Activated CD4-positive, alpha-beta T cell treated with anti-CD3 and anti-CD28 coated beads, Interleukin-2, amount 10 ng/mL, durations not matched to agents 7 days and 5 days (primary cell): ENCODE results near the gene CEACAM3. TPM values are rescaled to one million over a fixed set of nuclear protein-coding genes. Genes with fewer than 3 reads are reported as not detected.

ENCODE experiments used
- CTCF ChIA-PET: fragments of 350-600 bp; sonication (Branson Sonifier 250); formaldehyde crosslinking; loops from one replicate; lab custom pipeline; 2021; ENCODE audit warnings: antibody characterized with exemption; lab: Charles Lee
- POLR2A ChIA-PET: fragments of 350-600 bp; sonication (Branson Sonifier 250); formaldehyde crosslinking; loops from one replicate; lab custom pipeline; 2021; ENCODE audit warnings: antibody characterized with exemption; lab: Charles Lee
- DNase-seq: peaks from one replicate; pipeline ENCODE4 v3.0.0-alpha.2; 2020
- H3K27ac Mint-ChIP-seq: one replicate; pipeline ENCODE4 v1.8.0; 2021; ENCODE audit warnings: mild to moderate bottlenecking, moderate library complexity, mixed read lengths
- H3K27me3 Mint-ChIP-seq: one replicate; pipeline ENCODE4 v1.8.0; 2021; ENCODE audit warnings: mixed read lengths
- H3K36me3 Mint-ChIP-seq: one replicate; pipeline ENCODE4 v1.8.0; 2021; ENCODE audit warnings: low read depth, mixed read lengths
- H3K4me1 Mint-ChIP-seq: one replicate; pipeline ENCODE4 v1.8.0; 2021; ENCODE audit warnings: mixed read lengths
- H3K4me3 Mint-ChIP-seq: one replicate; pipeline ENCODE4 v1.8.0; 2021; ENCODE audit warnings: mild to moderate bottlenecking, moderate library complexity, mixed read lengths
- H3K9me3 Mint-ChIP-seq: one replicate; pipeline ENCODE4 v1.8.0; 2021; ENCODE audit warnings: mixed read lengths
- total RNA-seq, 2 experiments: library from RNA; stranded (reverse); gene quantifications; one replicate each; pipeline ENCODE4 v1.2.3, GENCODE V29; 2021

The CEACAM3 gene
- total RNA-seq, 2 experiments from 2014 or later: not detected

- peaks cover 30% of the 10 kb centered on the region for H3K27me3 Mint-ChIP-seq
- CTCF ChIA-PET: interaction anchor here (1.4 kb wide), 1 partner anchor 9 kb away, joined by 3 read pairs; no protein-coding TSS in a partner anchor
- H3K36me3 Mint-ChIP-seq: no peaks in the 10 kb centered on the region
- H3K27ac Mint-ChIP-seq: no peak overlapping the region
- no peaks in the 10 kb centered on the region for H3K9me3 Mint-ChIP-seq
- no peak for DNase-seq
- POLR2A ChIA-PET: no interaction called here
- no peaks in the 10 kb centered on the region for H3K4me1 Mint-ChIP-seq
- H3K4me3 Mint-ChIP-seq: no peak overlapping the region
These were observed 54.0 kb downstream of the CEACAM3 start for GRCh38 chr19:41850381-41850780.

GRCh38 chr19:41851456-41851855 is 55.1 kb downstream of the CEACAM3 start:
- CTCF ChIA-PET: interaction anchor here (1.0 to 1.4 kb wide), 2 partner anchors 15 to 59 kb away, joined by 3 to 4 read pairs; no protein-coding TSS in a partner anchor
- POLR2A ChIA-PET: no interaction called here
- peaks cover 33% of the 10 kb centered on the region for H3K27me3 Mint-ChIP-seq
- H3K4me1 Mint-ChIP-seq: no peaks in the 10 kb centered on the region
- no peak overlapping the region for H3K27ac Mint-ChIP-seq
- DNase-seq: no peak
- H3K4me3 Mint-ChIP-seq: no peak overlapping the region
- no peaks in the 10 kb centered on the region for H3K9me3 Mint-ChIP-seq
- no peaks in the 10 kb centered on the region for H3K36me3 Mint-ChIP-seq

GRCh38 chr19:41853344-41853743 is 57.0 kb downstream of the CEACAM3 start:
- no peak overlapping the region for H3K27ac Mint-ChIP-seq
- peaks cover 33% of the 10 kb centered on the region for H3K27me3 Mint-ChIP-seq
- H3K4me1 Mint-ChIP-seq: no peaks in the 10 kb centered on the region
- POLR2A ChIA-PET: no interaction called here
- no peaks in the 10 kb centered on the region for H3K9me3 Mint-ChIP-seq
- no peak for DNase-seq
- H3K36me3 Mint-ChIP-seq: no peaks in the 10 kb centered on the region
- CTCF ChIA-PET: interaction anchor here (0.7 to 1.5 kb wide), 2 partner anchors 97 to 597 kb away, joined by 3 to 4 read pairs; no protein-coding TSS in a partner anchor
- H3K4me3 Mint-ChIP-seq: no peak overlapping the region

- peaks cover 33% of the 10 kb centered on the region for H3K27me3 Mint-ChIP-seq
- no peak overlapping the region for H3K27ac Mint-ChIP-seq
- no peaks in the 10 kb centered on the region for H3K9me3 Mint-ChIP-seq
- POLR2A ChIA-PET: no interaction called here
- no peak for DNase-seq
- H3K4me1 Mint-ChIP-seq: no peaks in the 10 kb centered on the region
- no peak overlapping the region for H3K4me3 Mint-ChIP-seq
- no peaks in the 10 kb centered on the region for H3K36me3 Mint-ChIP-seq
- CTCF ChIA-PET: interaction anchor here (0.7 to 1.7 kb wide), 3 partner anchors 33 to 596 kb away, joined by 3 to 4 read pairs (median 4); no protein-coding TSS in a partner anchor
These were observed 57.4 kb downstream of the CEACAM3 start for GRCh38 chr19:41853768-41854167.

- H3K27me3 Mint-ChIP-seq: peaks cover 7% of the 10 kb centered on the region
- DNase-seq: no peak
- CTCF ChIA-PET: interaction anchor here (0.6 to 3.3 kb wide), 20 partner anchors 9 to 106 kb away, joined by 3 to 27 read pairs (median 4); partner anchors contain the start of genes ARHGEF1 and RABAC1
These were observed 62.8 kb downstream of the CEACAM3 start for GRCh38 chr19:41859213-41859617.

GRCh38 chr19:41859618-41860418 is 63.4 kb downstream of the CEACAM3 start, which contains the start of gene RPS19:
Gene RPS19 (plus strand): TSS chr19:41860255. CDS start chr19:41860775, 520 bp downstream.
- H3K27ac Mint-ChIP-seq: peak within 1 kb of the TSS; percentile 94
- H3K9me3 Mint-ChIP-seq: no peaks in the 10 kb centered on the region
- POLR2A ChIA-PET: interaction anchor here (0.6 to 2.4 kb wide), 6 partner anchors 8 to 403 kb away, joined by 3 to 11 read pairs (median 4); no protein-coding TSS in a partner anchor
- peaks cover 2% of the 10 kb centered on the region for H3K27me3 Mint-ChIP-seq
- H3K4me3 Mint-ChIP-seq: peak within 1 kb of the TSS; percentile 79
- peaks cover 43% of the 10 kb centered on the region for H3K36me3 Mint-ChIP-seq
- peaks cover 44% of the 10 kb centered on the region for H3K4me1 Mint-ChIP-seq
- DNase-seq: peak; percentile 98
- CTCF ChIA-PET: interaction anchor here (0.6 to 3.3 kb wide), 27 partner anchors 9 to 615 kb away, joined by 3 to 27 read pairs (median 4); partner anchors contain the start of genes ARHGEF1 and RABAC1

More at GRCh38 chr19:41859213-41859617, 62.8 kb downstream of the CEACAM3 start:
- peak overlapping the region; percentile 79 for H3K4me3 Mint-ChIP-seq
- peaks cover 38% of the 10 kb centered on the region for H3K4me1 Mint-ChIP-seq
- H3K9me3 Mint-ChIP-seq: no peaks in the 10 kb centered on the region
- H3K27ac Mint-ChIP-seq: peak overlapping the region; percentile 90
- POLR2A ChIA-PET: interaction anchor here (0.6 to 2.4 kb wide), 3 partner anchors 12 to 328 kb away, joined by 3 to 11 read pairs (median 4); no protein-coding TSS in a partner anchor
- H3K36me3 Mint-ChIP-seq: peaks cover 37% of the 10 kb centered on the region

GRCh38 chr19:41860419-41861115 is 64.2 kb downstream of the CEACAM3 start:
- Mint-ChIP-seq H3K27ac (peak overlapping the region; percentile 94), H3K4me3 (peak overlapping the region; percentile 79), H3K4me1 (peaks cover 48% of the 10 kb centered on the region), H3K9me3 (no peaks in the 10 kb centered on the region), H3K27me3 (peaks cover 2% of the 10 kb centered on the region), H3K36me3 (peaks cover 48% of the 10 kb centered on the region)
- POLR2A ChIA-PET: interaction anchor here (1.1 to 2.4 kb wide), 3 partner anchors 8 to 26 kb away, joined by 5 to 11 read pairs (median 5); no protein-coding TSS in a partner anchor
- no peak for DNase-seq
- CTCF ChIA-PET: interaction anchor here (0.5 to 3.3 kb wide), 18 partner anchors 10 to 616 kb away, joined by 3 to 27 read pairs (median 5); partner anchors contain the start of genes ARHGEF1 and RABAC1

Other genes with a start within 250 kb of the CEACAM3 start
- 10 to 100 TPM; 72.0 to 78.3 TPM for gene CEACAM21, start 220.4 kb upstream of the CEACAM3 start, total RNA-seq
- not detected for gene CEACAM4, start 169.5 kb upstream of the CEACAM3 start, total RNA-seq
- not detected for gene CEACAM7, start 108.3 kb upstream of the CEACAM3 start, total RNA-seq
- not detected for gene CEACAM5, start 88.0 kb upstream of the CEACAM3 start, total RNA-seq
- gene CEACAM6, start 41.1 kb upstream of the CEACAM3 start, total RNA-seq: not detected
- not detected for gene LYPD4, start 48.1 kb downstream of the CEACAM3 start, total RNA-seq
- not detected for gene DMRTC2, start 48.5 kb downstream of the CEACAM3 start, total RNA-seq
- gene RPS19, start 63.7 kb downstream of the CEACAM3 start, total RNA-seq: 1,000 to 10,000 TPM; 2,679 to 3,011 TPM
- gene CD79A, start 80.7 kb downstream of the CEACAM3 start, total RNA-seq: 1 to 10 TPM; 2.9 to 4.7 TPM
- 100 to 1,000 TPM; 663 to 761 TPM for gene ARHGEF1, start 86.6 kb downstream of the CEACAM3 start, total RNA-seq
- 1 to 10 TPM; 1.5 to 1.6 TPM for gene ERFL, start 131.9 kb downstream of the CEACAM3 start, total RNA-seq
- 10 to 100 TPM; 67.4 to 74.0 TPM for gene RABAC1, start 162.7 kb downstream of the CEACAM3 start, total RNA-seq
- 1 to 10 TPM; 1.9 to 2.0 TPM for gene ATP1A3, start 197.6 kb downstream of the CEACAM3 start, total RNA-seq